Lung (tissue), 16 donors: ENCODE measurements around the gene PNMA8B. TPM values are rescaled to one million over a fixed set of nuclear protein-coding genes. Genes with fewer than 3 reads are reported as not detected.

Experiments
- ATAC-seq: fragments of 200-7000 bp; cut with Tn5 transposase; one replicate; pipeline ENCODE4 v1.9.1; 2020; ENCODE audit warnings: moderate number of reproducible peaks; ENCODE audit not compliant: insufficient read depth, low FRiP score
- DNase-seq, 3 donors: peaks; one replicate each; pipeline ENCODE4 v3.0.0-alpha.2; 2013 to 2017
- H3K27ac ChIP-seq, 2 donors: one replicate each; pipeline ENCODE4 v1.5.1; 2013; ENCODE audit warnings: mild to moderate bottlenecking in 2 of 2, moderate library complexity in 2 of 2, control low read depth in 1 of 2, inconsistent platforms in 1 of 2, low read depth in 1 of 2, low read length in 1 of 2
- H3K27me3 ChIP-seq, 3 donors: one replicate each; pipeline ENCODE4 v1.5.1; 2013; ENCODE audit warnings: low read length in 2 of 3; ENCODE audit not compliant: control insufficient read depth in 3 of 3, insufficient read depth in 3 of 3
- H3K36me3 ChIP-seq, 4 donors: one replicate each; pipeline ENCODE4 v1.5.1; 2013; ENCODE audit warnings: low read length in 4 of 4, mild to moderate bottlenecking in 1 of 4, moderate library complexity in 1 of 4; ENCODE audit not compliant: control insufficient read depth in 4 of 4, insufficient read depth in 4 of 4
- H3K4me1 ChIP-seq, 5 donors: one replicate each; pipeline ENCODE4 v1.5.1; 2013; ENCODE audit warnings: low read length in 5 of 5, mild to moderate bottlenecking in 2 of 5, moderate library complexity in 1 of 5; ENCODE audit not compliant: control insufficient read depth in 5 of 5, insufficient read depth in 5 of 5
- H3K4me3 ChIP-seq: one replicate; pipeline ENCODE4 v1.5.1; 2013; ENCODE audit warnings: mild to moderate bottlenecking, control low read depth, moderate library complexity
- H3K9ac ChIP-seq, 2 donors: one replicate each; pipeline ENCODE4 v1.5.1; 2013; ENCODE audit warnings: low read length in 2 of 2, control low read depth in 1 of 2; ENCODE audit not compliant: insufficient read depth in 1 of 2
- H3K9me3 ChIP-seq, 4 donors: one replicate each; pipeline ENCODE4 v1.5.1; 2013; ENCODE audit warnings: low read length in 3 of 4, mild to moderate bottlenecking in 1 of 4, moderate library complexity in 1 of 4; ENCODE audit not compliant: control insufficient read depth in 4 of 4, insufficient read depth in 3 of 4
- WGBS, 2 donors: extraction: QIAGEN DNeasy Blood & Tissue Kit; methylation state at CpG; one replicate each; pipeline ENCODE4 v1.1.7; 2013; 5-methylcytosine and 5-hydroxymethylcytosine counted together
- long read RNA-seq, 5 donors: transcript quantifications; one replicate each; lab custom pipeline, GENCODE V29; 2026
- polyA plus RNA-seq, 2 donors: library from polyadenylated mRNA; stranded (reverse); fragments of 200-250 nt; gene quantifications; one replicate each; pipeline ENCODE4 v1.2.1, GENCODE V29; 2013
- total RNA-seq, 2 donors: library from RNA; depleted of rRNA in 1 of 2; stranded (reverse); fragments of >200 nt in 1 of 2; gene quantifications; one replicate each; pipeline ENCODE4 v1.2.1, GENCODE V29; 2014 to 2021
- TF ChIP-seq, protein P1 (sequence below): IDR thresholded peaks from 2 replicates; pipeline ENCODE4 v1.5.1; 2012; ENCODE audit warnings: mild to moderate bottlenecking; ENCODE audit errors: control extremely low read depth, extremely low read depth
- donor health status: control.
- donor health status: control.
- donor health status: Bipolar disorder and iron deficiency.
- donor health status: healthy.
- donor health status: DM: yes; HTN: yes; CAD: no.

Gene PNMA8B, protein sequence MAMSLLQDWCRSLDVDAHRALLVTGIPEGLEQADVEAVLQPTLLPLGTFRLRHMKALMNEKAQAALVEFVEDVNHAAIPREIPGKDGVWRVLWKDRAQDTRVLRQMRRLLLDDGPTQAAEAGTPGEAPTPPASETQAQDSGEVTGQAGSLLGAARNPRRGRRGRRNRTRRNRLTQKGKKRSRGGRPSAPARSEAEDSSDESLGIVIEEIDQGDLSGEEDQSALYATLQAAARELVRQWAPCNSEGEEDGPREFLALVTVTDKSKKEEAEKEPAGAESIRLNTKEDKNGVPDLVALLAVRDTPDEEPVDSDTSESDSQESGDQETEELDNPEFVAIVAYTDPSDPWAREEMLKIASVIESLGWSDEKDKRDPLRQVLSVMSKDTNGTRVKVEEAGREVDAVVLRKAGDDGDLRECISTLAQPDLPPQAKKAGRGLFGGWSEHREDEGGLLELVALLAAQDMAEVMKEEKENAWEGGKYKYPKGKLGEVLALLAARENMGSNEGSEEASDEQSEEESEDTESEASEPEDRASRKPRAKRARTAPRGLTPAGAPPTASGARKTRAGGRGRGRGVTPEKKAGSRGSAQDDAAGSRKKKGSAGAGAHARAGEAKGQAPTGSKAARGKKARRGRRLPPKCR
- total RNA-seq (1 to 10 TPM; 1.8 to 4.1 TPM), polyA plus RNA-seq (under 1 TPM; 0.48 to 0.59 TPM)
- long read RNA-seq, donor 1, full-length matches to known transcripts = 15 of 15 reads
- long read RNA-seq, donor 1, partial matches to known transcripts = 0 of 15 reads
- long read RNA-seq, donor 1, other reads (novel, unspliced or antisense) = 0 of 15 reads
- long read RNA-seq, donor 2, full-length matches to known transcripts = 4 of 4 reads
- long read RNA-seq, donor 2, partial matches to known transcripts = 0 of 4 reads
- long read RNA-seq, donor 2, other reads (novel, unspliced or antisense) = 0 of 4 reads
- long read RNA-seq, donor 3, full-length matches to known transcripts = 5 of 5 reads
- long read RNA-seq, donor 3, partial matches to known transcripts = 0 of 5 reads
- long read RNA-seq, donor 3, other reads (novel, unspliced or antisense) = 0 of 5 reads
- long read RNA-seq, donor 4, full-length matches to known transcripts = 10 of 10 reads
- long read RNA-seq, donor 4, partial matches to known transcripts = 0 of 10 reads
- long read RNA-seq, donor 4, other reads (novel, unspliced or antisense) = 0 of 10 reads
- long read RNA-seq, donor 5, full-length matches to known transcripts = 12 of 12 reads
- long read RNA-seq, donor 5, partial matches to known transcripts = 0 of 12 reads
- long read RNA-seq, donor 5, other reads (novel, unspliced or antisense) = 0 of 12 reads

DNA sequence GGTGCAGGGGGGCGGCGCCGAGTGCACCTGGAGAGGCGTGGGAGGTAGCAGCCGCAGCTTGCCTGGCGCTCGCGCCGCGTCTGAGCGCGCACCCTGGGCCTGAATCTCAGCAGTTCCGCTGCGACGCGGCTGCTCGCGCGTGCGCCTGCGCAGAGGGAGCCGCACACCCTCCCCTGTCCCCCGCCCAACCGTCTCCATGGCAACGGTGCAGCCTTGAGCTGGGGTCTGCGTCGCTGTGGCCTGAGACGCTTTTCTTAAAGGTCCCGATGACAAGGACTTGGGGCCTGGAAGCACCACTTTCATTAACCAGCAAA lies at the start of gene PNMA8B:
Gene PNMA8B, minus strand, starts transcription at position 82 of the 314 bp plus-strand sequence. CDS start 402 bp downstream, outside the sequence.
- TF ChIP-seq, protein P1, sequence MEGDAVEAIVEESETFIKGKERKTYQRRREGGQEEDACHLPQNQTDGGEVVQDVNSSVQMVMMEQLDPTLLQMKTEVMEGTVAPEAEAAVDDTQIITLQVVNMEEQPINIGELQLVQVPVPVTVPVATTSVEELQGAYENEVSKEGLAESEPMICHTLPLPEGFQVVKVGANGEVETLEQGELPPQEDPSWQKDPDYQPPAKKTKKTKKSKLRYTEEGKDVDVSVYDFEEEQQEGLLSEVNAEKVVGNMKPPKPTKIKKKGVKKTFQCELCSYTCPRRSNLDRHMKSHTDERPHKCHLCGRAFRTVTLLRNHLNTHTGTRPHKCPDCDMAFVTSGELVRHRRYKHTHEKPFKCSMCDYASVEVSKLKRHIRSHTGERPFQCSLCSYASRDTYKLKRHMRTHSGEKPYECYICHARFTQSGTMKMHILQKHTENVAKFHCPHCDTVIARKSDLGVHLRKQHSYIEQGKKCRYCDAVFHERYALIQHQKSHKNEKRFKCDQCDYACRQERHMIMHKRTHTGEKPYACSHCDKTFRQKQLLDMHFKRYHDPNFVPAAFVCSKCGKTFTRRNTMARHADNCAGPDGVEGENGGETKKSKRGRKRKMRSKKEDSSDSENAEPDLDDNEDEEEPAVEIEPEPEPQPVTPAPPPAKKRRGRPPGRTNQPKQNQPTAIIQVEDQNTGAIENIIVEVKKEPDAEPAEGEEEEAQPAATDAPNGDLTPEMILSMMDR = no peak
- Histone ChIP-seq H3K36me3 (no peaks in the 10 kb centered on the region), H3K9ac (no peak within 1 kb of the TSS), H3K9me3 (peaks cover 0 to 2% (median 0%) of the 10 kb centered on the region in 4 donors), H3K4me3 (no peak within 1 kb of the TSS), H3K4me1 (peaks cover 0 to 28% (median 2%) of the 10 kb centered on the region in 5 donors), H3K27me3 (peaks cover 0 to 31% (median 3%) of the 10 kb centered on the region in 3 donors), H3K27ac (no peak within 1 kb of the TSS)
- peak; percentile 95 to 96 (median 96) for DNase-seq
- no peak for ATAC-seq
- 20 to 24% methylated on average over 28 to 29 of the region's 29 CpGs for whole genome bisulfite sequencing, 2 donors

DNA sequence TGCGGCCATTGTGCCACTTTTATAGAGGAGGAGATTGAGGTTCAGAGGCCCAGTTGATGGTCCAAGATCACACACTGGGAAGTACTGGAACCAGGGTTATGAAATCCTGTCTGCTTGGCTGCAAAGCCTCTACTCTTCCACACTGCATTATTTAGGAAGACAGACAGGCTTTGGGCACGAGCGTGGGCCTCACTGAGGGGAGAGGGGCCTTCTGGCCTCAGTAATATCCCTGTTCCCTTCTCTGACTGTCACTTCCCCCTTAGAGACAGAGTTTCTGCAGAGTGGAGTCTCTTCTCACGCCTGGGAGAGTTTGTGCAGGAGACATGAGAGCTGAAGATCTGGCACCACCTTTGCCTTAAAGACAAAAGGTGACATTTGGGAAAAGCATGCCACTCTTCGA lies 49.0 kb upstream of the PNMA8B start:
- TF ChIP-seq, protein P1 = no peak
- no peak overlapping the region for H3K27ac ChIP-seq
- H3K4me1 ChIP-seq = peaks cover 0 to 3% (median 0%) of the 10 kb centered on the region in 5 donors
- no peak overlapping the region for H3K4me3 ChIP-seq
- H3K27me3 ChIP-seq = no peaks in the 10 kb centered on the region
- WGBS, 2 donors = 74 to 77% methylated on average over 5 of the region's 5 CpGs
- no peak overlapping the region for H3K9ac ChIP-seq
- H3K36me3 ChIP-seq = no peaks in the 10 kb centered on the region
- no peaks in the 10 kb centered on the region for H3K9me3 ChIP-seq
- ATAC-seq = no peak
- DNase-seq = no peak

DNA sequence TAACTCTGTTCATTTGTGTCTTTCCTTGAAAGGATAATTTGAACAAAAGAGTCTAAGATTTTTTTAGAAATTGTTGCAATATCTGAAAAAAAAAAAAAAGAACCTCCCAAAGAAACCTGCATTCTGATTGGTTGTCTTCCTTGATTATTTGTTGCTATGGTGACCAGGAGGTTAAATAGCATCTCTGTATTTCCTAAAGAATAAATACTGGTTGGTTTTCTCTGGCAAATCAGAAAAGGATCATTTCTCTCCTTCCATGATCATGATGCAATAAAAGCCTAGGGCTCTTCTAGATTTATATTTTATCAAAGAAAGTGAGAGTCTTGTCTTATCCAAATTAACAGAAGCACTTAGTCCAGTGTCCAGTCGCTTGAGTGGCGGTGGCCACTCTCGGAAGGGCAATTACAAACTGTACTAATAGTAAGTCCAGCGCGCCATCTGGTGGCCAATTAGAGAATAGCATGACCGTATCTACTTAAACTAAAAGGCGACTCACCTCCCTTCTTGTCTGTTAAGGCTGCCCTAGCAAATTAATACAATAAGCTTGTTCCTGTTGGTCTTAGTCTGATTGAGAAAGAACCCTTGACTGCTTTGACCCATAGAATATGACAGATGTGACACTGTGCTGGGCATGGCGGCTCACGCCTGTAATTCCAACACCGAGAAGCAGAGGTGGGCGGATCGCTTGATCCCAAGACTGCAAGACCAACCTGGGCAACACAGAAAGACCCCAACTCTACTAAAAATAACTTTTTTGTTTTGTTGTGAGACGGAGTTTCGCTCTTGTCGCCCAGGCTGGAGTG lies 47.0 kb upstream of the PNMA8B start:
- Histone ChIP-seq H3K4me3 (no peak overlapping the region), H3K27me3 (no peaks in the 10 kb centered on the region), H3K36me3 (no peaks in the 10 kb centered on the region), H3K9me3 (no peaks in the 10 kb centered on the region), H3K27ac (no peak overlapping the region), H3K4me1 (peaks cover 0 to 3% (median 0%) of the 10 kb centered on the region in 5 donors), H3K9ac (no peak overlapping the region)
- DNase-seq (peak; percentile 87 to 91 (median 91)), ATAC-seq (peak; percentile 84)
- 35 to 37% methylated on average over 15 of the region's 15 CpGs for WGBS, 2 donors
- TF ChIP-seq, protein P1 = peak; percentile 96
